HepG2 (cell line): ENCODE results near the gene SIX5. TPM values are rescaled to one million over a fixed set of nuclear protein-coding genes. Genes with fewer than 3 reads are reported as not detected.

ENCODE experiments used
- ATF5 ChIP-seq: sonication (generic); formaldehyde crosslinking; IDR thresholded peaks from 2 replicates; pipeline ENCODE4 v1.4.0; 2020; ENCODE audit warnings: mild to moderate bottlenecking, low read depth, missing genetic modification reagents
- ATM ChIP-seq: fragments of 450-650 bp; IDR thresholded peaks from 2 replicates; pipeline ENCODE4 v1.7.1; 2017; ENCODE audit warnings: mild to moderate bottlenecking, borderline replicate concordance
- CENPBD1 ChIP-seq: sonication (generic); formaldehyde crosslinking; IDR thresholded peaks from 2 replicates; pipeline ENCODE4 v1.8.0; 2022; ENCODE audit warnings: missing genetic modification reagents, low read depth, mild to moderate bottlenecking, borderline replicate concordance
- HDAC1 ChIP-seq: sonication (generic); formaldehyde crosslinking; IDR thresholded peaks from 2 replicates; pipeline ENCODE4 v1.5.1; 2020; ENCODE audit warnings: mild to moderate bottlenecking, missing genetic modification reagents
- HNF4G ChIP-seq, 2 experiments: sonication (generic) in 1 of 2; formaldehyde crosslinking in 1 of 2; IDR thresholded peaks; 2 replicates each; pipeline versions ENCODE4 v1.4.0 to v1.6.1; 2011 to 2020; ENCODE audit warnings: borderline replicate concordance in 2 of 2, low read depth in 2 of 2, mild to moderate bottlenecking in 2 of 2, low read length in 1 of 2, missing genetic modification reagents in 1 of 2, moderate library complexity in 1 of 2
- IKZF4 ChIP-seq: sonication (generic); formaldehyde crosslinking; IDR thresholded peaks from 2 replicates; pipeline ENCODE4 v1.5.1; 2020; ENCODE audit warnings: borderline replicate concordance, mild to moderate bottlenecking, low read depth, missing genetic modification reagents; ENCODE audit errors: not compliant biosample characterization
- NFATC3 ChIP-seq: sonication (generic); formaldehyde crosslinking; IDR thresholded peaks from 2 replicates; pipeline ENCODE4 v1.5.1; 2020; ENCODE audit warnings: mild to moderate bottlenecking, missing genetic modification reagents
- PITX1 ChIP-seq: sonication (generic); formaldehyde crosslinking; IDR thresholded peaks from 2 replicates; pipeline ENCODE4 v1.5.1; 2020; ENCODE audit warnings: mild to moderate bottlenecking, missing genetic modification reagents
- RERE ChIP-seq: IDR thresholded peaks from 2 replicates; pipeline ENCODE4 v1.6.1; 2016; ENCODE audit warnings: low read depth, missing genetic modification reagents, missing compliant biosample characterization
- SMARCE1 ChIP-seq: fragments of 450-650 bp; IDR thresholded peaks from 2 replicates; pipeline ENCODE4 v1.6.1; 2017; ENCODE audit warnings: borderline replicate concordance
- WIZ ChIP-seq: sonication (generic); formaldehyde crosslinking; IDR thresholded peaks from 2 replicates; pipeline ENCODE4 v1.5.1; 2020; ENCODE audit warnings: mild to moderate bottlenecking, missing genetic modification reagents
- ZBTB34 ChIP-seq: sonication (generic); formaldehyde crosslinking; IDR thresholded peaks from 2 replicates; pipeline ENCODE4 v1.8.0; 2022; ENCODE audit warnings: mild to moderate bottlenecking, missing genetic modification reagents
- ZNF282 ChIP-seq: fragments of 450-650 bp; IDR thresholded peaks from 2 replicates; pipeline ENCODE4 v1.6.1; 2018; ENCODE audit not compliant: partially characterized antibody
- ZNF512 ChIP-seq: sonication (generic); formaldehyde crosslinking; IDR thresholded peaks from 2 replicates; pipeline ENCODE4 v1.4.0; 2020; ENCODE audit warnings: mild to moderate bottlenecking, missing genetic modification reagents
- ZNF672 ChIP-seq: sonication (generic); formaldehyde crosslinking; IDR thresholded peaks from 2 replicates; pipeline ENCODE4 v1.8.1; 2022; ENCODE audit warnings: missing genetic modification reagents
- ZNF770 ChIP-seq: sonication (generic); formaldehyde crosslinking; IDR thresholded peaks from 2 replicates; pipeline ENCODE4 v1.5.0; 2020; ENCODE audit warnings: mild to moderate bottlenecking, missing genetic modification reagents
- polyA plus RNA-seq, 8 experiments: library from polyadenylated mRNA; depleted of rRNA in 3 of 8; stranded (reverse) in 7 of 8; unstranded in 1 of 8; fragments of >200 nt; fragmentation: Illumina TruSeq in 4 of 8; extraction: Trizol in 4 of 8; gene quantifications; 2 replicates each; pipeline versions ENCODE4 v1.2.1 to v1.2.3, GENCODE V29; 2011 to 2016; ENCODE audit warnings: low read depth in 4 of 8, missing spikeins in 1 of 8, mixed read lengths in 1 of 8; ENCODE audit not compliant: insufficient read depth in 1 of 8
- total RNA-seq, 5 experiments: library from RNA; depleted of rRNA; stranded (reverse); fragments of >200 nt; fragmentation: Illumina TruSeq; extraction: Trizol; gene quantifications; 2 replicates each; pipeline ENCODE4 v1.2.3, GENCODE V29; 2016; ENCODE audit warnings: low read depth in 1 of 5

The SIX5 gene
- total and polyA plus RNA-seq, 2 of the 13 experiments (the other 11 are each of a cell fraction or from before 2014, with no cell fraction given): 7.7 to 10.5 TPM

- TF ChIP-seq ZNF770 (CRISPR knock-in tag): peak; percentile 63
- no peak for TF ChIP-seq PITX1 (CRISPR knock-in tag)
- TF ChIP-seq ZNF282: no peak
- TF ChIP-seq IKZF4 (CRISPR knock-in tag): no peak
- TF ChIP-seq ZBTB34 (CRISPR knock-in tag): no peak
- no peak for TF ChIP-seq ATM
- no peak for TF ChIP-seq ZNF512 (CRISPR knock-in tag)
- TF ChIP-seq RERE: no peak
- peak; percentile 70 for TF ChIP-seq HDAC1
- TF ChIP-seq WIZ (CRISPR knock-in tag): no peak
- TF ChIP-seq NFATC3 (CRISPR knock-in tag): no peak
- peak; percentile 31; the same call in 1 of the 2 replicates for TF ChIP-seq HNF4G (IDR thresholded peaks at IDR 0.05; ENCODE audit: borderline replicate concordance, low read depth, low read length)
- TF ChIP-seq HNF4G (CRISPR knock-in tag; IDR thresholded peaks at IDR 0.05; ENCODE audit: borderline replicate concordance, low read depth): no peak
- no peak for TF ChIP-seq ZNF672
- no peak for TF ChIP-seq SMARCE1
- TF ChIP-seq CENPBD1 (CRISPR knock-in tag): no peak
- TF ChIP-seq ATF5 (CRISPR knock-in tag): no peak
Observed at GRCh38 chr19:45768984-45769782, at the start of gene SIX5 (continued).
